SK-N-SH (cell line): ENCODE results near the gene ATF3. TPM values are rescaled to one million over a fixed set of nuclear protein-coding genes. Genes with fewer than 3 reads are reported as not detected.

ENCODE experiments used
- CTCF ChIA-PET: fragments of 300-600, 350-600 bp; formaldehyde crosslinking; extraction: SDS; loops from one replicate; lab custom pipeline; 2021; lab: Yijun Ruan, JAX
- POLR2A ChIA-PET: fragments of 350-600 bp; sonication (Branson Sonifier 250); formaldehyde crosslinking; extraction: SDS; loops from one replicate; lab custom pipeline; 2020; ENCODE audit warnings: antibody characterized with exemption, inconsistent platforms; lab: Yijun Ruan, JAX
- DNase-seq: peaks from one replicate; pipeline ENCODE4 v3.0.0; 2012
- H2AFZ ChIP-seq: fragments of 200-600 bp; sonication (generic); 2 replicates; pipeline ENCODE4 v1.8.1; 2016; ENCODE audit warnings: antibody characterized with exemption, mild to moderate bottlenecking, low read depth
- H3F3A ChIP-seq: fragments of 200-600 bp; sonication (generic); replicated peaks from 2 replicates; pipeline ENCODE3; 2016; ENCODE audit warnings: antibody characterized with exemption, mild to moderate bottlenecking; ENCODE audit not compliant: insufficient read depth
- H3K27ac ChIP-seq, 2 experiments: fragments of 200-500 bp in 1 of 2; fragments of 200-600 bp in 1 of 2; sonication (Bioruptor generic) in 1 of 2; sonication (generic), shearing (Covaris generic) in 1 of 2; 2 replicates each; pipeline versions ENCODE4 v1.5.1 to v1.6.1; 2014 to 2016; ENCODE audit warnings: low read depth in 2 of 2, inconsistent platforms in 1 of 2, low read length in 1 of 2, mild to moderate bottlenecking in 1 of 2, mixed read lengths in 1 of 2
- H3K27me3 ChIP-seq: fragments of 200-600 bp; sonication (generic), shearing (Covaris generic); 2 replicates; pipeline ENCODE4 v1.6.1; 2016; ENCODE audit warnings: mixed run types; ENCODE audit not compliant: insufficient read depth
- H3K36me3 ChIP-seq, 2 experiments: fragments of 200-500 bp in 1 of 2; fragments of 200-600 bp in 1 of 2; sonication (Bioruptor generic) in 1 of 2; sonication (generic) in 1 of 2; replicated peaks in 1 of 2; 2 replicates each; pipeline versions ENCODE3 to v1.5.1; 2014 to 2016; ENCODE audit warnings: low read length in 1 of 2, mild to moderate bottlenecking in 1 of 2; ENCODE audit not compliant: insufficient read depth in 2 of 2, control insufficient read depth in 1 of 2
- H3K4me1 ChIP-seq, 2 experiments: fragments of 200-500 bp in 1 of 2; fragments of 200-600 bp in 1 of 2; sonication (Bioruptor generic) in 1 of 2; sonication (generic), shearing (Covaris generic) in 1 of 2; 2 replicates each; pipeline versions ENCODE4 v1.5.1 to v1.6.1; 2014 to 2016; ENCODE audit warnings: low read depth in 1 of 2, low read length in 1 of 2, mixed run types in 1 of 2; ENCODE audit not compliant: insufficient read depth in 2 of 2, control insufficient read depth in 1 of 2
- H3K4me2 ChIP-seq: fragments of 200-600 bp; sonication (generic), shearing (Covaris generic); 2 replicates; pipeline ENCODE4 v1.6.1; 2017; ENCODE audit warnings: mixed run types
- H3K4me3 ChIP-seq, 2 experiments: fragments of 200-500 bp in 1 of 2; fragments of 200-600 bp in 1 of 2; sonication (Bioruptor generic) in 1 of 2; sonication (generic), shearing (Covaris generic) in 1 of 2; 2 replicates each; pipeline versions ENCODE4 v1.5.1 to v1.8.1; 2014 to 2016; ENCODE audit warnings: low read depth in 2 of 2, inconsistent platforms in 1 of 2, low read length in 1 of 2, mild to moderate bottlenecking in 1 of 2, mixed read lengths in 1 of 2, moderate library complexity in 1 of 2
- H3K79me2 ChIP-seq: fragments of 200-600 bp; sonication (generic); 2 replicates; pipeline ENCODE4 v1.8.1; 2017; ENCODE audit warnings: mild to moderate bottlenecking; ENCODE audit not compliant: insufficient read depth
- H3K9ac ChIP-seq: fragments of 200-600 bp; sonication (generic); 2 replicates; pipeline ENCODE4 v1.6.1; 2017; ENCODE audit warnings: mixed run types
- H3K9me2 ChIP-seq: fragments of 200-600 bp; sonication (generic); 2 replicates; pipeline ENCODE4 v1.6.1; 2017; ENCODE audit warnings: mixed run types
- H3K9me3 ChIP-seq: fragments of 200-600 bp; sonication (generic); 2 replicates; pipeline ENCODE4 v1.6.1; 2017; ENCODE audit warnings: mixed run types, mild to moderate bottlenecking, moderate library complexity
- H4K20me1 ChIP-seq: fragments of 200-600 bp; sonication (generic); 2 replicates; pipeline ENCODE4 v1.6.1; 2017; ENCODE audit warnings: mild to moderate bottlenecking, mixed run types; ENCODE audit not compliant: insufficient read depth
- FOXM1 ChIP-seq: IDR thresholded peaks from 2 replicates; pipeline ENCODE4 v1.4.0; 2012; ENCODE audit warnings: low read depth, mild to moderate bottlenecking
- MEF2A ChIP-seq: IDR thresholded peaks from 2 replicates; pipeline ENCODE4 v1.4.0; 2012; ENCODE audit warnings: low read depth, borderline replicate concordance
- POLR2AphosphoS5 ChIP-seq: IDR thresholded peaks from 2 replicates; pipeline ENCODE4 v1.6.1; 2012; ENCODE audit warnings: low read depth, low read length
- RAD21 ChIP-seq: IDR thresholded peaks from 2 replicates; pipeline ENCODE4 v1.6.1; 2012; ENCODE audit warnings: mild to moderate bottlenecking, low read length
- YY1 ChIP-seq: IDR thresholded peaks from 2 replicates; pipeline ENCODE4 v1.4.0; 2012; ENCODE audit warnings: low read depth, mild to moderate bottlenecking
- WGBS: methylation state at CpG from one replicate; pipeline ENCODE4 v1.1.6; 2017; ENCODE audit warnings: low lambda C conversion rate; 5-methylcytosine and 5-hydroxymethylcytosine counted together
- polyA plus RNA-seq, 3 experiments: library from polyadenylated mRNA; depleted of rRNA; stranded (reverse); fragments of >200 nt; gene quantifications; 2 replicates each; pipeline ENCODE4 v1.2.3, GENCODE V29; 2012
- TF ChIP-seq, protein P1 (sequence below): fragments of 150-350 bp; IDR thresholded peaks from 2 replicates; pipeline ENCODE4 v1.6.1; 2016; ENCODE audit warnings: mild to moderate bottlenecking, low read depth, low read length
- TF ChIP-seq, protein P2 (sequence below): fragments of 200-600 bp; sonication (generic); IDR thresholded peaks from 2 replicates; pipeline ENCODE4 v1.6.1; 2017; ENCODE audit warnings: antibody characterized with exemption, mild to moderate bottlenecking, moderate library complexity
- TF ChIP-seq, protein P3 (sequence below): IDR thresholded peaks from 2 replicates; pipeline ENCODE4 v1.4.0; 2012; ENCODE audit warnings: low read depth, borderline replicate concordance

ATF3 gene
- polyA plus RNA-seq, 1 of the 3 experiments (the other 2 are of a cell fraction), result 29.7 TPM

DNA sequence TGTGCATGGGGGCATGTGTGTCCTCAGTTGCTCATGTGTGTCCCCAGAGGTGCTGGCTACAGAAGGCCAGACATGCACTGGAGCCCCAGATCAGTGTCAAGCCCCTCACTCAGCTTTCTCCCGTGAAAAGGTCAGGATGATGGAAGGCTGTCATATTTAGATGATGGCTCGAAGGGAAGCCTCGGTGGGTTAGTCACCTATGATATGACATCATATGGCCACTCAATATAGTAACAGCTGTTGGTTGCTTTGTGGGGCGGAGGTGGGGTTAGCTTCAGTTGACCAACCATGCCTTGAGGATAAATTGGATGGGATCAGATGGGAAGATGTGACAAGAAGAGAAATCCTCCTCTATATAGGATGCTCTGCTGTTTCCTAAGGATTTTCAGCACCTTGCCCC, 43.5 kb upstream of the ATF3 start:
- ChIA-PET CTCF (interaction anchor here (0.7 to 2.7 kb wide), 2 partner anchors 22 to 88 kb away, joined by 3 to 13 read pairs; no protein-coding TSS in a partner anchor), POLR2A (no interaction called here)
- Histone ChIP-seq H3K36me3 (no peaks in the 10 kb centered on the region), H3K4me1 (peaks cover 6 to 18% of the 10 kb centered on the region in 2 experiments; a peak in 3 of 4 replicates), H3K27me3 (no peaks in the 10 kb centered on the region), H3K4me3 (no peak overlapping the region), H3F3A (peaks cover 7% of the 10 kb centered on the region), H3K9me2 (no peaks in the 10 kb centered on the region), H3K9ac (no peak overlapping the region), H3K27ac (no peak overlapping the region), H3K4me2 (no peak overlapping the region), H3K9me3 (no peaks in the 10 kb centered on the region), H2AFZ (no peak overlapping the region), H4K20me1 (no peaks in the 10 kb centered on the region), H3K79me2 (no peaks in the 10 kb centered on the region)
- DNase-seq, result no peak
- no peak for TF ChIP-seq FOXM1
- TF ChIP-seq, protein P1, sequence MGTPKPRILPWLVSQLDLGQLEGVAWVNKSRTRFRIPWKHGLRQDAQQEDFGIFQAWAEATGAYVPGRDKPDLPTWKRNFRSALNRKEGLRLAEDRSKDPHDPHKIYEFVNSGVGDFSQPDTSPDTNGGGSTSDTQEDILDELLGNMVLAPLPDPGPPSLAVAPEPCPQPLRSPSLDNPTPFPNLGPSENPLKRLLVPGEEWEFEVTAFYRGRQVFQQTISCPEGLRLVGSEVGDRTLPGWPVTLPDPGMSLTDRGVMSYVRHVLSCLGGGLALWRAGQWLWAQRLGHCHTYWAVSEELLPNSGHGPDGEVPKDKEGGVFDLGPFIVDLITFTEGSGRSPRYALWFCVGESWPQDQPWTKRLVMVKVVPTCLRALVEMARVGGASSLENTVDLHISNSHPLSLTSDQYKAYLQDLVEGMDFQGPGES, result no peak
- TF ChIP-seq POLR2AphosphoS5, result no peak
- no peak for TF ChIP-seq YY1
- no peak for TF ChIP-seq MEF2A
- TF ChIP-seq, protein P2, sequence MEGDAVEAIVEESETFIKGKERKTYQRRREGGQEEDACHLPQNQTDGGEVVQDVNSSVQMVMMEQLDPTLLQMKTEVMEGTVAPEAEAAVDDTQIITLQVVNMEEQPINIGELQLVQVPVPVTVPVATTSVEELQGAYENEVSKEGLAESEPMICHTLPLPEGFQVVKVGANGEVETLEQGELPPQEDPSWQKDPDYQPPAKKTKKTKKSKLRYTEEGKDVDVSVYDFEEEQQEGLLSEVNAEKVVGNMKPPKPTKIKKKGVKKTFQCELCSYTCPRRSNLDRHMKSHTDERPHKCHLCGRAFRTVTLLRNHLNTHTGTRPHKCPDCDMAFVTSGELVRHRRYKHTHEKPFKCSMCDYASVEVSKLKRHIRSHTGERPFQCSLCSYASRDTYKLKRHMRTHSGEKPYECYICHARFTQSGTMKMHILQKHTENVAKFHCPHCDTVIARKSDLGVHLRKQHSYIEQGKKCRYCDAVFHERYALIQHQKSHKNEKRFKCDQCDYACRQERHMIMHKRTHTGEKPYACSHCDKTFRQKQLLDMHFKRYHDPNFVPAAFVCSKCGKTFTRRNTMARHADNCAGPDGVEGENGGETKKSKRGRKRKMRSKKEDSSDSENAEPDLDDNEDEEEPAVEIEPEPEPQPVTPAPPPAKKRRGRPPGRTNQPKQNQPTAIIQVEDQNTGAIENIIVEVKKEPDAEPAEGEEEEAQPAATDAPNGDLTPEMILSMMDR, result no peak
- 89% methylated on average over 4 of the region's 4 CpGs for WGBS

DNA sequence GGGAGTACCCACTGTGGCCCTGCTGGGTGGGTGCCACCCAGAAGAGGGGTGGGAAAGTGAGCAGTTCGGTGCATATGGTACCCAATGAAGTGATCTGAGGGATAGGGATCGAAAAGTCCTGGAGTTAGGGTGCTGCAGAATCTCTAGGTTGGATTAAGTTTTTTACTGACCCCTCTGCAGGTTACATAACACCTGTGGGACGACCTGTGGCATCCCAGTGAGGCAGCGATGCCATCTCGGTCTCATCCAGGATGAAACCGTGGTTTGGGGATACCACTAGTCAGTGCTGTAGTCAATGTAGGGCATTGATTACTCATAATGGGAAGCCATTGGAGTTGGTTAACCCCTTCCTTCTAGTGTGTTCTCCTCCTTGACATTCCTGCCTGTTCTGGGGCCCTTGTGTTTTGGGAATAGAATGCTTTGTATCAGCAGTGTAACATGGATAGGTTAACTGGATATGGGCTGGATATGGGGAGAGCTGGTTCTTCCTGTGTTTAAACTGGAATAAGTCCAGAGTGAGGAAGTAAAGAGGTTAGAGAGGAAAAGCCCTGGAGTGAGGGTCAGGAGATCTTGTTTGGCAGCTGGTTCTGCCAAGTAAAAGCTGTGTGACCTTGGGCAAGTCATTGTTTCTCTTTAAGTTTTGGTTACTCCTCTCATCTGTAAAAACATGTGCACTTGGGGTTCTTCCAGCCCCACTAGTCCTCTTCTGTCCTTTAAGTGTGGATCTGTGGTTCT, 42.8 kb upstream of the ATF3 start:
- no peaks in the 10 kb centered on the region for H3K36me3 ChIP-seq
- no peaks in the 10 kb centered on the region for H3K9me2 ChIP-seq
- no peak overlapping the region for H2AFZ ChIP-seq
- H3K79me2 ChIP-seq, result no peaks in the 10 kb centered on the region
- no peaks in the 10 kb centered on the region for H4K20me1 ChIP-seq
- no peak overlapping the region for H3K27ac ChIP-seq
- peaks cover 7% of the 10 kb centered on the region for H3F3A ChIP-seq
- no peak overlapping the region for H3K4me2 ChIP-seq
- no peak for DNase-seq
- no peaks in the 10 kb centered on the region for H3K9me3 ChIP-seq
- H3K27me3 ChIP-seq, result no peaks in the 10 kb centered on the region
- WGBS, result 91% methylated on average over 2 of the region's 6 CpGs
- no peak overlapping the region for H3K4me3 ChIP-seq
- POLR2A ChIA-PET, result no interaction called here
- CTCF ChIA-PET, result interaction anchor here (2.7 kb wide), 1 partner anchor 89 kb away, joined by 13 read pairs; no protein-coding TSS in a partner anchor
- H3K9ac ChIP-seq, result no peak overlapping the region
- H3K4me1 ChIP-seq, result peaks cover 6 to 18% of the 10 kb centered on the region in 2 experiments; a peak in 3 of 4 replicates
- TF ChIP-seq FOXM1 (no peak), RAD21 (no peak)
- TF ChIP-seq, protein P3, sequence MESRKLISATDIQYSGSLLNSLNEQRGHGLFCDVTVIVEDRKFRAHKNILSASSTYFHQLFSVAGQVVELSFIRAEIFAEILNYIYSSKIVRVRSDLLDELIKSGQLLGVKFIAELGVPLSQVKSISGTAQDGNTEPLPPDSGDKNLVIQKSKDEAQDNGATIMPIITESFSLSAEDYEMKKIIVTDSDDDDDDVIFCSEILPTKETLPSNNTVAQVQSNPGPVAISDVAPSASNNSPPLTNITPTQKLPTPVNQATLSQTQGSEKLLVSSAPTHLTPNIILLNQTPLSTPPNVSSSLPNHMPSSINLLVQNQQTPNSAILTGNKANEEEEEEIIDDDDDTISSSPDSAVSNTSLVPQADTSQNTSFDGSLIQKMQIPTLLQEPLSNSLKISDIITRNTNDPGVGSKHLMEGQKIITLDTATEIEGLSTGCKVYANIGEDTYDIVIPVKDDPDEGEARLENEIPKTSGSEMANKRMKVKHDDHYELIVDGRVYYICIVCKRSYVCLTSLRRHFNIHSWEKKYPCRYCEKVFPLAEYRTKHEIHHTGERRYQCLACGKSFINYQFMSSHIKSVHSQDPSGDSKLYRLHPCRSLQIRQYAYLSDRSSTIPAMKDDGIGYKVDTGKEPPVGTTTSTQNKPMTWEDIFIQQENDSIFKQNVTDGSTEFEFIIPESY, result no peak
